CD14-positive monocyte (primary cell): Measurements from ENCODE around the gene KRTAP3-3. TPM values are rescaled to one million over a fixed set of nuclear protein-coding genes. Genes with fewer than 3 reads are reported as not detected.

Experiments
- DNase-seq, 3 donors: peaks; one replicate each; pipeline ENCODE4 v3.0.0-alpha.2; 2011 to 2022
- H2AFZ ChIP-seq: 2 replicates; pipeline ENCODE4 v1.6.0; 2012; ENCODE audit warnings: mild to moderate bottlenecking, low read depth, low read length, inconsistent platforms; ENCODE audit not compliant: insufficient read depth, poor library complexity, severe bottlenecking
- H3K27ac ChIP-seq, 2 donors: 1 replicate in 1 of 2; 2 replicates in 1 of 2; pipeline ENCODE4 v1.5.1; 2012 to 2013; ENCODE audit warnings: low read length in 2 of 2, control low read depth in 1 of 2, inconsistent platforms in 1 of 2, low read depth in 1 of 2, mild to moderate bottlenecking in 1 of 2
- H3K27me3 ChIP-seq, 2 donors: one replicate each; pipeline versions ENCODE4 v1.6.0 to v1.6.1; 2011 to 2013; ENCODE audit warnings: low read length in 2 of 2; ENCODE audit not compliant: control insufficient read depth in 2 of 2, insufficient read depth in 2 of 2
- H3K36me3 ChIP-seq, 2 donors: replicated peaks in 1 of 2; 1 replicate in 1 of 2; 2 replicates in 1 of 2; pipeline versions ENCODE4 v1.5.1 to v1.6.1; 2012 to 2013; ENCODE audit warnings: low read length in 2 of 2, control low read depth in 1 of 2, inconsistent platforms in 1 of 2, mild to moderate bottlenecking in 1 of 2; ENCODE audit not compliant: insufficient read depth in 2 of 2, control insufficient read depth in 1 of 2
- H3K4me1 ChIP-seq, 2 donors: 1 replicate in 1 of 2; 2 replicates in 1 of 2; pipeline versions ENCODE4 v1.5.1 to v1.6.1; 2012 to 2013; ENCODE audit warnings: low read length in 2 of 2, control low read depth in 1 of 2, inconsistent platforms in 1 of 2, mild to moderate bottlenecking in 1 of 2, moderate library complexity in 1 of 2; ENCODE audit not compliant: insufficient read depth in 2 of 2, control insufficient read depth in 1 of 2
- H3K4me2 ChIP-seq: replicated peaks from 2 replicates; pipeline ENCODE3; 2012; ENCODE audit warnings: low read length, moderate library complexity, mild to moderate bottlenecking; ENCODE audit not compliant: poor library complexity, severe bottlenecking; ENCODE audit errors: extremely low read depth
- H3K4me3 ChIP-seq, 3 experiments: fragments of 200-600 bp in 1 of 3; sonication (generic) in 1 of 3; replicated peaks in 1 of 3; 1 replicate in 2 of 3; 2 replicates in 1 of 3; pipeline ENCODE4 v1.5.1; 2011 to 2013; ENCODE audit warnings: low read length in 3 of 3, mild to moderate bottlenecking in 3 of 3, control low read depth in 2 of 3, low read depth in 2 of 3, inconsistent platforms in 1 of 3, moderate library complexity in 1 of 3
- H3K79me2 ChIP-seq: 2 replicates; pipeline ENCODE4 v1.6.0; 2012; ENCODE audit warnings: mild to moderate bottlenecking, control low read depth, inconsistent platforms, low read length, moderate library complexity; ENCODE audit not compliant: insufficient read depth
- H3K9ac ChIP-seq: 2 replicates; pipeline ENCODE4 v1.6.0; 2017; ENCODE audit warnings: low read length, mild to moderate bottlenecking; ENCODE audit not compliant: insufficient read depth, poor library complexity, severe bottlenecking
- H3K9me3 ChIP-seq, 2 donors: replicated peaks in 1 of 2; 1 replicate in 1 of 2; 2 replicates in 1 of 2; pipeline versions ENCODE4 v1.5.1 to v1.6.1; 2012 to 2013; ENCODE audit warnings: low read length in 2 of 2, control low read depth in 1 of 2; ENCODE audit not compliant: control insufficient read depth in 1 of 2, insufficient read depth in 1 of 2
- H4K20me1 ChIP-seq: 2 replicates; pipeline ENCODE4 v1.6.0; 2012; ENCODE audit warnings: mild to moderate bottlenecking, low read length, control low read depth, moderate library complexity; ENCODE audit not compliant: insufficient read depth
- H3K27ac Mint-ChIP-seq, 7 donors: one replicate each; pipeline ENCODE4 v1.8.0; 2020; ENCODE audit warnings: mild to moderate bottlenecking in 7 of 7, mixed read lengths in 7 of 7, moderate library complexity in 6 of 7, inconsistent platforms in 2 of 7
- H3K27me3 Mint-ChIP-seq, 3 donors: one replicate each; pipeline ENCODE4 v1.8.0; 2021 to 2022; ENCODE audit warnings: low read depth in 3 of 3, mild to moderate bottlenecking in 3 of 3, mixed read lengths in 3 of 3, moderate library complexity in 3 of 3, inconsistent platforms in 1 of 3
- H3K36me3 Mint-ChIP-seq, 2 donors: one replicate each; pipeline ENCODE4 v1.8.0; 2020; ENCODE audit warnings: mixed read lengths in 2 of 2, inconsistent platforms in 1 of 2, mild to moderate bottlenecking in 1 of 2
- H3K4me1 Mint-ChIP-seq: one replicate; pipeline ENCODE4 v1.8.0; 2020; ENCODE audit warnings: mild to moderate bottlenecking, mixed read lengths
- H3K4me3 Mint-ChIP-seq, 2 donors: one replicate each; pipeline ENCODE4 v1.8.0; 2020; ENCODE audit warnings: mild to moderate bottlenecking in 2 of 2, mixed read lengths in 2 of 2, moderate library complexity in 1 of 2
- H3K9me3 Mint-ChIP-seq, 7 donors: one replicate each; pipeline ENCODE4 v1.8.0; 2020 to 2022; ENCODE audit warnings: mixed read lengths in 7 of 7, mild to moderate bottlenecking in 6 of 7, moderate library complexity in 6 of 7, inconsistent platforms in 2 of 7
- CTCF ChIP-seq: fragments of 200-600 bp; IDR thresholded peaks from one replicate; pipeline ENCODE4 v1.8.0; 2022; ENCODE audit warnings: antibody characterized with exemption, mild to moderate bottlenecking
- whole genome bisulfite sequencing: methylation state at CpG from one replicate; pipeline ENCODE4 v1.1.5; 2013; ENCODE audit warnings: missing lambda C conversion rate; ENCODE audit not compliant: insufficient coverage; 5-methylcytosine and 5-hydroxymethylcytosine counted together
- intact Hi-C, 2 donors: fragments of 100-400 bp; cut with micrococcal nuclease; formaldehyde crosslinking; loops; one replicate each; pipeline versions ENCODE4 v1.15.0 to v1.15.1; 2023
- polyA plus RNA-seq, 3 donors: library from polyadenylated mRNA; depleted of rRNA in 1 of 3; unstranded in 2 of 3; stranded (reverse) in 1 of 3; fragments of 300-500 nt in 2 of 3; fragments of >200 nt in 1 of 3; fragmentation: Illumina TruSeq in 2 of 3; gene quantifications; 1 replicate in 2 of 3; 2 replicates in 1 of 3; pipeline ENCODE4 v1.2.3, GENCODE V29; 2012 to 2021

The KRTAP3-3 gene
- polyA plus RNA-seq, 3 donors, result not detected

DNA sequence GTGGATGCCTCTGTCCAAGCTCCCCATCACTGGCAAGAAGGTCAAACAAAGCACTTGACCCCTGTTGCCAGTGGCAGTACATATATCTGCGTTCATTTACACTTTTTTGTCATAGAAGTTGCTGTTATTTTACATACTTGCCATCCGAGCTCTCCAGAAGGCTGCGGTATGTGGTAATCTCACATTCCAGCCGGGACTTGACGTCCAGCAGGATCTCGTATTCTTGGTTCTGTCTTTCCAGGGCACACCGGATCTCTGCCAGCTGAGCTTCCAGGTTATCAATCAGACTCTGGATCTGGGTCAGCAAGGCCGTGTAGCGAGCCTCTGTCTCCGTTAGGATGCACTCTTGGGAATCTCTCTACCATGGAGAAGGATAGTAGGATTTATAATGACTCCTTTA lies 33.8 kb downstream of the KRTAP3-3 start:
- no peaks in the 10 kb centered on the region for H3K79me2 ChIP-seq
- H3K27ac Mint-ChIP-seq, result no peak overlapping the region
- H3K36me3 ChIP-seq, result no peaks in the 10 kb centered on the region
- H4K20me1 ChIP-seq, result no peaks in the 10 kb centered on the region
- no peaks in the 10 kb centered on the region for H3K36me3 Mint-ChIP-seq
- no peak overlapping the region for H2AFZ ChIP-seq
- intact Hi-C loops, result no loop called here
- H3K27ac ChIP-seq, result no peak overlapping the region
- peaks cover 0 to 8% (median 4%) of the 10 kb centered on the region in 7 donors for H3K9me3 Mint-ChIP-seq
- 94% methylated on average over 7 of the region's 10 CpGs for WGBS
- H3K4me3 Mint-ChIP-seq, result no peak overlapping the region
- H3K4me1 ChIP-seq, result no peaks in the 10 kb centered on the region
- H3K27me3 Mint-ChIP-seq, result peaks cover 0 to 13% (median 6%) of the 10 kb centered on the region in 3 donors
- no peak overlapping the region for H3K4me2 ChIP-seq
- TF ChIP-seq CTCF, result no peak
- peaks cover 0 to 2% of the 10 kb centered on the region in 2 donors for H3K27me3 ChIP-seq
- H3K4me3 ChIP-seq, result no peak overlapping the region
- H3K9me3 ChIP-seq, result peaks cover 4 to 5% of the 10 kb centered on the region in 2 donors
- no peak overlapping the region for H3K9ac ChIP-seq
- peaks cover 7% of the 10 kb centered on the region for H3K4me1 Mint-ChIP-seq
- DNase-seq, result no peak

DNA sequence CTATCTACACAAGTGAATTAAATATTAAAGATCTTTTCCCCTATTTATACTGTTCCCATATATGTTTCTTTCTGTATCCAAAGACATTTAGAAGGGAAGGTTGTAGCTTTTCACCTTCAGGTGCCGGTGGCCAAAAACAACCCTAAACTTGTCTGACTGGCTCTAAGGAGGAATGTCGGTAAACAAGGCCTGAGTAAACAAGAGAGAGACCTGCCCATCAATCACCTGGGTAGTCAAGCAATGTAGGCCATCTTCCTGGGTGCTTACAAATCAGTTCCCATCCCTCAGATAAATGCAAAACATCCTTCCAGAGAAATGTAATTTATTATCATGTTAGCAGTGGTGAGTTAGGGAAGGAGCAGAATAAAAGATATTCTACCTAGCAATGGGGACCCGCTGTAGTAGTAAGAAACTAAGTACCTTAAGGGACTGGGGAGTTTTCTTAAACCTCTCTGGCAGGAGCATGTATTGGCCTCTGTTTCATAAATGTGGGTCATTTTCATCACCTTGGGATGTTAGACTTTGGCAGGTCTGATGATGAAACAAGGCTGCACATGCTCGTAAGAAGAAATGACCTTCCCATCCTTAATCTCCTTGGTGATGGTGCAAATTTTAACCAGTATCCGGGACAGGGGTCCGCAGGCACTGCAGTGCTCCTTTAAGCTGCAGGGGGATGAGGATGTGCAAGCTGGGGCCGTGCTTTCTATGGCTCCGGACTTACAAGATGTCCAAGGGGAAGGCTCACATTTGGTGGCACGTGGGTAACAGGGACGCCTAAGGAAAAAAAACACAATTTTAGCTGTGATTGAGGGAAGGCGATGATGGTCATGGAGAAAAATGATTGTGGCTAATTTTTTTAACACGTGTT lies 35.6 kb downstream of the KRTAP3-3 start:
- no peak overlapping the region for H2AFZ ChIP-seq
- TF ChIP-seq CTCF, result no peak
- Mint-ChIP-seq H3K4me1 (peaks cover 7% of the 10 kb centered on the region), H3K27ac (no peak overlapping the region), H3K27me3 (peaks cover 5 to 13% (median 13%) of the 10 kb centered on the region in 3 donors), H3K4me3 (no peak overlapping the region), H3K36me3 (no peaks in the 10 kb centered on the region), H3K9me3 (peaks cover 0 to 4% (median 2%) of the 10 kb centered on the region in 7 donors)
- DNase-seq, result no peak
- no peaks in the 10 kb centered on the region for H3K4me1 ChIP-seq
- peaks cover 2 to 3% of the 10 kb centered on the region in 2 donors for H3K9me3 ChIP-seq
- intact Hi-C loops, result no loop called here
- no peaks in the 10 kb centered on the region for H3K79me2 ChIP-seq
- H3K27ac ChIP-seq, result no peak overlapping the region
- no peak overlapping the region for H3K4me2 ChIP-seq
- 100% methylated on average over 4 of the region's 12 CpGs for WGBS
- H3K27me3 ChIP-seq, result peaks cover 0 to 2% of the 10 kb centered on the region in 2 donors
- H3K9ac ChIP-seq, result no peak overlapping the region
- H4K20me1 ChIP-seq, result no peaks in the 10 kb centered on the region
- no peak overlapping the region for H3K4me3 ChIP-seq
- no peaks in the 10 kb centered on the region for H3K36me3 ChIP-seq
